Hematopoietic multipotent progenitor cell treated with erythropoietin and hydrocortisone succinate and interleukin-3 and kit ligand, for 6 days (in vitro differentiated cells): ENCODE results near the gene CASP6.

ENCODE experiments used
- DNase-seq: peaks from one replicate; pipeline ENCODE4 v3.0.0-alpha.2; 2015

CASP6 gene

GRCh38 chr4:109665783-109666485, 37.3 kb downstream of the CASP6 start:
- no peak for DNase-seq

DNA sequence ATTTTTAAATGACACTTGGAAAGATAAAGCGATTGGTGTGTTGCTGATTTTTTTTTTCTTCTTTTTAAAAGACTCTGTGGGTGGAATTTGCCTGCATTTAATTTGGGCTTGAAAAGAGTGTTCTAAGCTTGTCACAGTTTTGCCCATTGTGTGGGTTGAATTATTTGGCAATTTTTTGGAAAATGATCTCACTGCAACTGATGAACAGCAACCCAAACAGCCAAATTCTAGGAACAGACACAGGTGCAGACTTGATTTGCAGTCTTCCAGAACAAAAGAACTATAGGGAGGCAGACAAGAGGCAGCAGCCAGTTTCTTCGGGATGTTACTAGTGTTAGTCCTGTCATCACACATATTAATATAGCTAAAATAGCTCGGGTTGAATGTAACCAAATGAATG, 40.5 kb downstream of the CASP6 start:
- no peak for DNase-seq

DNA sequence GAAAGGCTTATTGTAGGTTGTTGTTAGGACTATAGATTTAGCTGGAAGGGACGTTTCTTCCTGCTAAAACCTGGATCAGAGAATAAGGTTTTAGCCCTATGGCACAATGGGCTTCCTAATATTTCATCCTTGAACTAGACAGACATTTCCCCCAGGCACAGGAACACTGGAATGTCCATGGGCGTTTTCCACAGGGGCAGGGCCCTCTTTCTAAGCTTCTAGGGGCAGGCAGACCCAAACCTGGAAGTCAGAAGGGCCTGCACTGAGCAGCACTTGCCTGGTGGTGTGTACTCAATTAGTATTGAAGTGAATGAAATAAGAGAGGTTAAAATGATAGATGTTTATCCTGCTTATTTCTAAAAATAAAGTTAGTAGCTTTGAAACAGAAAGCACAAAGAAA, 41.1 kb downstream of the CASP6 start:
- no peak for DNase-seq

DNA sequence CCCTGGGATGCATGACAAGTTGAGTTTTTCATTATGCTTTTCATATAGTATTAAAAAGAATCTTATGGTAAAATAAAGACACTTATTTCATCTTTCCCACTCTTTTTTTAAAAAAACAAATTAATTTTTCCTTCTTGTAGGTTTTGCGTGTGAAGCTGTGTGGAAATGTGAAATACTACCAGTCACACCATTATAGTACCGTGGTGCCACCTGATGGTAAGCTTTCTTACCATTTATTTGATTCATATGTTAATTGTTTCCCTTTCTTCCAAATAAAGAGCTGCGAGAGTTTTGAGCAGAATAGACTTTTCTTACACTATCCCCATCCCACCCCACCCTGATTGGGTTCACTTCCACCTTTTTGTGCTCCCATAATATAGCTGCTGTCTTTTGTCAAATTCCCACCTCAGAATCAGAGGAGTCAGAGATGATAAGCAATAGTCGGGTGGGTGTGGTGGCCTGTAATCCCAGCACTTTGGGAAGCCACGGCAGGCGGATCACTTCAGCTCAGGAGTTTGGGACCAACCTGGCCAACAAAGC, 44.3 kb downstream of the CASP6 start:
- DNase-seq = no peak

GRCh38 chr4:109657854-109658418, 45.3 kb downstream of the CASP6 start:
- no peak for DNase-seq

DNA sequence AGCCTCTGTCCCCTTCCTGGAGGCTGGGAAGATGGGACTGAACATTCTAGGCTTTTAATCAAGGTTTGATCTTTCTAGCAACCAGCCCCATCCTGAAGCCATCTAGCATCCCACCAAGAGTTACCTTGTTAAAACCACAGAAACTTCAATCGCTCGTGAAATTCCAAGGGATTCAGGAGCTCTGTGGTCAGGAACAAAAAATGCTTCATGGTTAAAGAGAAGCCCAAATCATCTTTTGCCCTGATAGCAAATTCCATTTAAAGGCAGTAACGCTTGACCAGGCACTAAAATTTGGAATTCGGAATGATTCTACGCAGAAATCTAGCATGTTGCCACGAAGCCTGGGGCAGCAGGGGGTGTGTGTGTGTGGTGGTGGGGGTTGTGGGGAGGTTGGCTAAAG, 47.8 kb downstream of the CASP6 start:
- no peak for DNase-seq

DNA sequence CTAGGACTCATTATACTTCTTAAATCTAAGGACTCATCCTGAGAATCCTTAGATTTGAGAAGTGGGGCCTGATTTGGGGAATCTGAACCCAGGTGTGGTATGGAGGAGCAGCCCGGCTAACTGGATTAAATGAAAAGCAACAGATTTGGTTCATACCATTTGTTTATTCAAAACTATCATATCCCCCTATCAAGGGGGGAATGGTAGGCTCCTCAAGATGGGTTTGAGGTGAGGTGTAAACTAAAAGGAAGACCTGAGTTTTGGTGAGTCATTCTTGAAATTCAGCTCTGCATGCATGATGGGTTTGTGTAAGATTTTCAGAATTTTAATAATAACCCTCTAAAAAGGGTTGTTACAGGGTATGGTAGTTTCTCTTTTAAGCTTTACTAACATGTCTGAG, 53.4 kb downstream of the CASP6 start:
- no peak for DNase-seq

- no peak for DNase-seq
Observed at GRCh38 chr4:109648997-109649575, 54.2 kb downstream of the CASP6 start.

DNA sequence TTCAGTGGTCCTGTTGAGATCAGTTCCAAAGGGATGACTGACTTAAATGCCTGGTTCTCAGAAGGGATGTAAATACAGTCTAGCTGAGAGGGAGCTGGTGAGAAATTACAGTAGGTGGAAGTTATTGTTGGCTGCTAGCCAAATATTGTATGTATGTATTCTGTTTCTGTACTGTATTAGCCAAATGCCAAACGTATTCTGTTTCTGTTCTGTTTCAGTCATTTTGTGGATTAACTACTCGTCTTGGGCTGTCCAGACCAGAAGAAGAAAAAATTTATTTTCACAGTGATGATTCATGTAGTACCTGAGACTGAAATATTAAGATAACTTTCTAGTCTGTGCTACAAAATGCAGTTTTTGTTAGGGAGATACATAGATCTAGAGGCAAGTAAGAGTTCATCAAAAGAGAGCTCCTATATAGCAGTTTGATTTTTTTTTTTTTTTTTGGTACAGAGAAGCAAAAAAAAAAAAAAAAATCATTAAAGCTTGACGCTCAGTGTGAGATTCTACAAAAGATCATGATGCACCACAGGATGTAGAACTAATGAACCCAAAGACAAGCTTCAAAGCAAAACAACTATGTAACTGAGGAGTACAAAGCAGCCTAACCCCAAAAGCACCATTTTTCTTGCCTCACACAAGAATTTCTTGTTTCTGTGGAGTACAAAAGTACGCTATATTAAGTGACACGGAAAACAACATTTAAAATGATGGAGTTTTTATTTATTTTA, 54.8 kb downstream of the CASP6 start:
- peak; percentile 29 for DNase-seq

- no peak for DNase-seq
Observed at GRCh38 chr4:109645874-109646710, 57.2 kb downstream of the CASP6 start.

DNA sequence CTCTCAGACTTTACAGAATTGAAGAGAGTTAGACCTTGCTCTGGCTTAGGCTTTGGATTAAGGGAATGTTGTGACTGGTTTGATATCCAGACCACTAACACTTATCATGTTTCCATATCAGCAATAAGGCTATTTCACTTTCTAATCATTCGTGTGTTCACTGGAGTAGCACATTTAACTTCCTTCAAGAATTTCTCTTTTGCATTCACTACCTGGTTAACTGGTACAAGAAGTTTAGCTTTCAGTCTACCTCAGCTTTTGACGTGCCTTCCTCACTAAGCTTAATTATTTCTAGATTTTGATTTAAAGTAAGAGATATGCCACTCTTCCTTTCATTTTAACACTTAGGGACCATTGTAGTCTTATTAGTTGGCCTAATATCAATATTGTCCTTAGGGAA, 62.6 kb downstream of the CASP6 start:
- DNase-seq = no peak
